T follicular helper cell (primary cell): ENCODE measurements around the gene EP300.
A peak's percentile ranks its signal among the peaks of the same experiment; 100 is the strongest.
"Not testable (repeated sequence)": the region's sequence is repeated elsewhere in the genome, so short reads cannot be mapped to it uniquely, and the experiment has no call there.

ENCODE experiments used
- DNase-seq: peaks from one replicate; pipeline ENCODE4 v3.0.0-alpha.2; 2020; ENCODE audit warnings: low read depth

EP300 gene

GRCh38 chr22:41152902-41153301, 60.5 kb downstream of the EP300 start:
- no peak for DNase-seq

- DNase-seq, result no peak
These were observed 64.7 kb downstream of the EP300 start for GRCh38 chr22:41157083-41157482.

- DNase-seq, result no peak
These were observed 76.8 kb downstream of the EP300 start for GRCh38 chr22:41169157-41169556.

- no peak for DNase-seq
These were observed 79.6 kb downstream of the EP300 start for GRCh38 chr22:41171996-41172395.

GRCh38 chr22:41175546-41175945, 83.2 kb downstream of the EP300 start:
- no peak for DNase-seq

GRCh38 chr22:41177040-41177621, 84.7 kb downstream of the EP300 start:
- DNase-seq, result no peak

- no peak for DNase-seq
These were observed 85.4 kb downstream of the EP300 start for GRCh38 chr22:41177622-41178424.

- DNase-seq, result no peak
These were observed 86.1 kb downstream of the EP300 start for GRCh38 chr22:41178425-41178975.

- not testable (repeated sequence) for DNase-seq
These were observed 88.0 kb downstream of the EP300 start for GRCh38 chr22:41180362-41180761.

- no peak for DNase-seq
These were observed 88.5 kb downstream of the EP300 start for GRCh38 chr22:41180926-41181325.

- DNase-seq, result no peak
These were observed 89.2 kb downstream of the EP300 start for GRCh38 chr22:41181349-41182241.

GRCh38 chr22:41184679-41185078, 92.3 kb downstream of the EP300 start:
- no peak for DNase-seq

- DNase-seq, result no peak
These were observed 99.1 kb downstream of the EP300 start for GRCh38 chr22:41191467-41191866.

- DNase-seq, result no peak
These were observed 101.4 kb downstream of the EP300 start for GRCh38 chr22:41193829-41194228.

GRCh38 chr22:41197038-41197972, 104.9 kb downstream of the EP300 start:
- DNase-seq, result peak; percentile 79

GRCh38 chr22:41198027-41198580, 105.7 kb downstream of the EP300 start:
- peak; percentile 37 for DNase-seq

- no peak for DNase-seq
These were observed 108.7 kb downstream of the EP300 start for GRCh38 chr22:41201141-41201540.

- DNase-seq, result no peak
These were observed 110.7 kb downstream of the EP300 start for GRCh38 chr22:41203118-41203517.

- DNase-seq, result no peak
These were observed 111.7 kb downstream of the EP300 start for GRCh38 chr22:41204066-41204465.

- DNase-seq, result peak; percentile 99
These were observed 112.9 kb downstream of the EP300 start, which contains the start of gene L3MBTL2 for GRCh38 chr22:41204992-41205900. Gene L3MBTL2, plus strand, starts transcription at chr22:41205312. Its CDS starts 51 bp downstream, at chr22:41205363.
